Lower leg skin (tissue), 3 donors: ENCODE measurements around the gene FEN1.

Source experiments
- CTCF ChIP-seq, 3 donors: fragments of 450-650 bp; IDR thresholded peaks; one replicate each; pipeline ENCODE4 v1.5.1; 2016; ENCODE audit warnings: antibody characterized with exemption in 3 of 3, mild to moderate bottlenecking in 3 of 3, moderate library complexity in 2 of 3
- POLR2A ChIP-seq, 2 donors: fragments of 450-650 bp; IDR thresholded peaks; one replicate each; pipeline ENCODE4 v1.6.1; 2016 to 2017; ENCODE audit warnings: antibody characterized with exemption in 2 of 2, mild to moderate bottlenecking in 1 of 2, moderate library complexity in 1 of 2

- TF ChIP-seq CTCF (IDR thresholded peaks at IDR 0.05) (no peak), POLR2A (IDR thresholded peaks at IDR 0.05) (no peak)
Observed at GRCh38 chr11:61815790-61816735, 23.4 kb downstream of the FEN1 start.
